CD14-positive monocyte (primary cell): ENCODE data around the gene FAM53A. TPM values are rescaled to one million over a fixed set of nuclear protein-coding genes. Genes with fewer than 3 reads are reported as not detected.

ENCODE experiments used
- DNase-seq, 3 donors: peaks; one replicate each; pipeline ENCODE4 v3.0.0-alpha.2; 2011 to 2022
- H2AFZ ChIP-seq: 2 replicates; pipeline ENCODE4 v1.6.0; 2012; ENCODE audit warnings: mild to moderate bottlenecking, low read depth, low read length, inconsistent platforms; ENCODE audit not compliant: insufficient read depth, poor library complexity, severe bottlenecking
- H3K27ac ChIP-seq, 2 donors: 1 replicate in 1 of 2; 2 replicates in 1 of 2; pipeline ENCODE4 v1.5.1; 2012 to 2013; ENCODE audit warnings: low read length in 2 of 2, control low read depth in 1 of 2, inconsistent platforms in 1 of 2, low read depth in 1 of 2, mild to moderate bottlenecking in 1 of 2
- H3K27me3 ChIP-seq, 2 donors: one replicate each; pipeline versions ENCODE4 v1.6.0 to v1.6.1; 2011 to 2013; ENCODE audit warnings: low read length in 2 of 2; ENCODE audit not compliant: control insufficient read depth in 2 of 2, insufficient read depth in 2 of 2
- H3K36me3 ChIP-seq, 2 donors: replicated peaks in 1 of 2; 1 replicate in 1 of 2; 2 replicates in 1 of 2; pipeline versions ENCODE4 v1.5.1 to v1.6.1; 2012 to 2013; ENCODE audit warnings: low read length in 2 of 2, control low read depth in 1 of 2, inconsistent platforms in 1 of 2, mild to moderate bottlenecking in 1 of 2; ENCODE audit not compliant: insufficient read depth in 2 of 2, control insufficient read depth in 1 of 2
- H3K4me1 ChIP-seq, 2 donors: 1 replicate in 1 of 2; 2 replicates in 1 of 2; pipeline versions ENCODE4 v1.5.1 to v1.6.1; 2012 to 2013; ENCODE audit warnings: low read length in 2 of 2, control low read depth in 1 of 2, inconsistent platforms in 1 of 2, mild to moderate bottlenecking in 1 of 2, moderate library complexity in 1 of 2; ENCODE audit not compliant: insufficient read depth in 2 of 2, control insufficient read depth in 1 of 2
- H3K4me2 ChIP-seq: replicated peaks from 2 replicates; pipeline ENCODE3; 2012; ENCODE audit warnings: low read length, moderate library complexity, mild to moderate bottlenecking; ENCODE audit not compliant: poor library complexity, severe bottlenecking; ENCODE audit errors: extremely low read depth
- H3K4me3 ChIP-seq, 3 experiments: fragments of 200-600 bp in 1 of 3; sonication (generic) in 1 of 3; replicated peaks in 1 of 3; 1 replicate in 2 of 3; 2 replicates in 1 of 3; pipeline ENCODE4 v1.5.1; 2011 to 2013; ENCODE audit warnings: low read length in 3 of 3, mild to moderate bottlenecking in 3 of 3, control low read depth in 2 of 3, low read depth in 2 of 3, inconsistent platforms in 1 of 3, moderate library complexity in 1 of 3
- H3K79me2 ChIP-seq: 2 replicates; pipeline ENCODE4 v1.6.0; 2012; ENCODE audit warnings: mild to moderate bottlenecking, control low read depth, inconsistent platforms, low read length, moderate library complexity; ENCODE audit not compliant: insufficient read depth
- H3K9ac ChIP-seq: 2 replicates; pipeline ENCODE4 v1.6.0; 2017; ENCODE audit warnings: low read length, mild to moderate bottlenecking; ENCODE audit not compliant: insufficient read depth, poor library complexity, severe bottlenecking
- H3K9me3 ChIP-seq, 2 donors: replicated peaks in 1 of 2; 1 replicate in 1 of 2; 2 replicates in 1 of 2; pipeline versions ENCODE4 v1.5.1 to v1.6.1; 2012 to 2013; ENCODE audit warnings: low read length in 2 of 2, control low read depth in 1 of 2; ENCODE audit not compliant: control insufficient read depth in 1 of 2, insufficient read depth in 1 of 2
- H4K20me1 ChIP-seq: 2 replicates; pipeline ENCODE4 v1.6.0; 2012; ENCODE audit warnings: mild to moderate bottlenecking, low read length, control low read depth, moderate library complexity; ENCODE audit not compliant: insufficient read depth
- H3K27ac Mint-ChIP-seq, 7 donors: one replicate each; pipeline ENCODE4 v1.8.0; 2020; ENCODE audit warnings: mild to moderate bottlenecking in 7 of 7, mixed read lengths in 7 of 7, moderate library complexity in 6 of 7, inconsistent platforms in 2 of 7
- H3K27me3 Mint-ChIP-seq, 3 donors: one replicate each; pipeline ENCODE4 v1.8.0; 2021 to 2022; ENCODE audit warnings: low read depth in 3 of 3, mild to moderate bottlenecking in 3 of 3, mixed read lengths in 3 of 3, moderate library complexity in 3 of 3, inconsistent platforms in 1 of 3
- H3K36me3 Mint-ChIP-seq, 2 donors: one replicate each; pipeline ENCODE4 v1.8.0; 2020; ENCODE audit warnings: mixed read lengths in 2 of 2, inconsistent platforms in 1 of 2, mild to moderate bottlenecking in 1 of 2
- H3K4me1 Mint-ChIP-seq: one replicate; pipeline ENCODE4 v1.8.0; 2020; ENCODE audit warnings: mild to moderate bottlenecking, mixed read lengths
- H3K4me3 Mint-ChIP-seq, 2 donors: one replicate each; pipeline ENCODE4 v1.8.0; 2020; ENCODE audit warnings: mild to moderate bottlenecking in 2 of 2, mixed read lengths in 2 of 2, moderate library complexity in 1 of 2
- H3K9me3 Mint-ChIP-seq, 7 donors: one replicate each; pipeline ENCODE4 v1.8.0; 2020 to 2022; ENCODE audit warnings: mixed read lengths in 7 of 7, mild to moderate bottlenecking in 6 of 7, moderate library complexity in 6 of 7, inconsistent platforms in 2 of 7
- WGBS: methylation state at CpG from one replicate; pipeline ENCODE4 v1.1.5; 2013; ENCODE audit warnings: missing lambda C conversion rate; ENCODE audit not compliant: insufficient coverage; 5-methylcytosine and 5-hydroxymethylcytosine counted together
- intact Hi-C, 2 donors: fragments of 100-400 bp; cut with micrococcal nuclease; formaldehyde crosslinking; loops; one replicate each; pipeline versions ENCODE4 v1.15.0 to v1.15.1; 2023
- polyA plus RNA-seq, 3 donors: library from polyadenylated mRNA; depleted of rRNA in 1 of 3; unstranded in 2 of 3; stranded (reverse) in 1 of 3; fragments of 300-500 nt in 2 of 3; fragments of >200 nt in 1 of 3; fragmentation: Illumina TruSeq in 2 of 3; gene quantifications; 1 replicate in 2 of 3; 2 replicates in 1 of 3; pipeline ENCODE4 v1.2.3, GENCODE V29; 2012 to 2021
- TF ChIP-seq, protein P1 (sequence below): fragments of 200-600 bp; IDR thresholded peaks from one replicate; pipeline ENCODE4 v1.8.0; 2022; ENCODE audit warnings: antibody characterized with exemption, mild to moderate bottlenecking

Gene FAM53A
- polyA plus RNA-seq, 3 donors: 0.40 to 0.82 (median 0.76) TPM

- H3K27me3 ChIP-seq: no peaks in the 10 kb centered on the region
- peaks cover 0 to 6% (median 1%) of the 10 kb centered on the region in 7 donors for H3K9me3 Mint-ChIP-seq
- no peak for DNase-seq
- WGBS: 97% methylated on average over 8 of the region's 27 CpGs
- no peak overlapping the region for H3K27ac Mint-ChIP-seq
- H3K4me2 ChIP-seq: no peak overlapping the region
- no peak overlapping the region for H3K9ac ChIP-seq
- no peaks in the 10 kb centered on the region for H3K4me1 Mint-ChIP-seq
- no peaks in the 10 kb centered on the region for H4K20me1 ChIP-seq
- no peak overlapping the region for H3K4me3 ChIP-seq
- no peaks in the 10 kb centered on the region for H3K36me3 Mint-ChIP-seq
- no peak overlapping the region for H3K4me3 Mint-ChIP-seq
- H3K36me3 ChIP-seq: no peaks in the 10 kb centered on the region
- H3K79me2 ChIP-seq: no peaks in the 10 kb centered on the region
- no peaks in the 10 kb centered on the region for H3K9me3 ChIP-seq
- peaks cover 6 to 16% (median 7%) of the 10 kb centered on the region in 3 donors for H3K27me3 Mint-ChIP-seq
- no peaks in the 10 kb centered on the region for H3K4me1 ChIP-seq
- no peak overlapping the region for H3K27ac ChIP-seq
- H2AFZ ChIP-seq: no peak overlapping the region
- intact Hi-C loops: no loop called here
- TF ChIP-seq, protein P1, sequence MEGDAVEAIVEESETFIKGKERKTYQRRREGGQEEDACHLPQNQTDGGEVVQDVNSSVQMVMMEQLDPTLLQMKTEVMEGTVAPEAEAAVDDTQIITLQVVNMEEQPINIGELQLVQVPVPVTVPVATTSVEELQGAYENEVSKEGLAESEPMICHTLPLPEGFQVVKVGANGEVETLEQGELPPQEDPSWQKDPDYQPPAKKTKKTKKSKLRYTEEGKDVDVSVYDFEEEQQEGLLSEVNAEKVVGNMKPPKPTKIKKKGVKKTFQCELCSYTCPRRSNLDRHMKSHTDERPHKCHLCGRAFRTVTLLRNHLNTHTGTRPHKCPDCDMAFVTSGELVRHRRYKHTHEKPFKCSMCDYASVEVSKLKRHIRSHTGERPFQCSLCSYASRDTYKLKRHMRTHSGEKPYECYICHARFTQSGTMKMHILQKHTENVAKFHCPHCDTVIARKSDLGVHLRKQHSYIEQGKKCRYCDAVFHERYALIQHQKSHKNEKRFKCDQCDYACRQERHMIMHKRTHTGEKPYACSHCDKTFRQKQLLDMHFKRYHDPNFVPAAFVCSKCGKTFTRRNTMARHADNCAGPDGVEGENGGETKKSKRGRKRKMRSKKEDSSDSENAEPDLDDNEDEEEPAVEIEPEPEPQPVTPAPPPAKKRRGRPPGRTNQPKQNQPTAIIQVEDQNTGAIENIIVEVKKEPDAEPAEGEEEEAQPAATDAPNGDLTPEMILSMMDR: no peak
Measured at GRCh38 chr4:1600811-1601532, 83.1 kb downstream of the FAM53A start.

GRCh38 chr4:1600211-1600780 lies 83.8 kb downstream of the FAM53A start:
- WGBS: 90% methylated on average over 12 of the region's 15 CpGs
- Histone ChIP-seq H3K9me3 (no peaks in the 10 kb centered on the region), H3K9ac (no peak overlapping the region), H3K4me2 (no peak overlapping the region), H3K4me3 (no peak overlapping the region), H4K20me1 (no peaks in the 10 kb centered on the region), H3K79me2 (no peaks in the 10 kb centered on the region), H3K27me3 (no peaks in the 10 kb centered on the region), H2AFZ (no peak overlapping the region), H3K27ac (no peak overlapping the region), H3K4me1 (no peaks in the 10 kb centered on the region), H3K36me3 (no peaks in the 10 kb centered on the region)
- peaks cover 0 to 6% (median 2%) of the 10 kb centered on the region in 7 donors for H3K9me3 Mint-ChIP-seq
- no peak for DNase-seq
- no peaks in the 10 kb centered on the region for H3K4me1 Mint-ChIP-seq
- H3K36me3 Mint-ChIP-seq: no peaks in the 10 kb centered on the region
- TF ChIP-seq, protein P1: no peak
- intact Hi-C loops: no loop called here
- H3K27ac Mint-ChIP-seq: no peak overlapping the region
- H3K4me3 Mint-ChIP-seq: no peak overlapping the region
- H3K27me3 Mint-ChIP-seq: peaks cover 2 to 10% (median 4%) of the 10 kb centered on the region in 3 donors
